Measurements from ENCODE around the gene MMAB.
"Not testable (repeated sequence)": the region's sequence is repeated elsewhere in the genome, so short reads cannot be mapped to it uniquely, and the experiment has no call there.

Gene MMAB

DNA sequence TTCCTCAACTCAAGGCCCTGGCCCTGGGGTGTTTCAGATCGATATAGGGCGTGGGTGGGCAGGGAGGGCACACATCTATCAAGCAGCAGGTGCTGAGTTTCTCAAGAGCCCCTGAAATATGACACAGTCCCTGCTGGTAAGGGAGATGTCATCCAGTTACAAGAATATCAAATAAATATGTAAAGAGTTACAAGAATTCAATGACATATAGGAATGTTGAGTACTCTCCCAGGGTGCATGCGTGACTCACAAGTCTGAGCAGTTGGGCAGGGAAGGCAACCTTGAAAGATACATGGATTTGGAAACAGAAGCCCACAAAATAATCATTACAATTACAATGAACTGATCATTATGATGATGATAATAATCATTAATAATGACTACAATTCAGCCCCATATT is 35.5 kb upstream of the MMAB start:
- Histone ChIP-seq H3K9me3 (ENCODE audit: insufficient read depth, low read length) (no peaks in the 10 kb centered on the region), H3K4me1 (ENCODE audit: insufficient read depth, insufficient read length) (peaks cover 19% of the 10 kb centered on the region), H3K36me3 (ENCODE audit: insufficient read depth, insufficient read length, low read length) (no peaks in the 10 kb centered on the region), H3K4me3 (ENCODE audit: insufficient read length, low read depth) (no peak overlapping the region), H3K9ac (ENCODE audit: insufficient read length, low read depth) (no peak overlapping the region), H3K27me3 (ENCODE audit: insufficient read depth, insufficient read length) (no peaks in the 10 kb centered on the region)
- no peak for DNase-seq (ENCODE audit: low read depth, low spot score)
- TF ChIP-seq ZNF274 (IDR thresholded peaks at IDR 0.05; ENCODE audit: low read depth, low read length) (no peak), SUZ12 (IDR thresholded peaks at IDR 0.05; ENCODE audit: extremely low read depth, insufficient read depth, insufficient read length) (no peak), YY1 (IDR thresholded peaks at IDR 0.05; ENCODE audit: insufficient read depth, insufficient read length) (no peak)

DNA sequence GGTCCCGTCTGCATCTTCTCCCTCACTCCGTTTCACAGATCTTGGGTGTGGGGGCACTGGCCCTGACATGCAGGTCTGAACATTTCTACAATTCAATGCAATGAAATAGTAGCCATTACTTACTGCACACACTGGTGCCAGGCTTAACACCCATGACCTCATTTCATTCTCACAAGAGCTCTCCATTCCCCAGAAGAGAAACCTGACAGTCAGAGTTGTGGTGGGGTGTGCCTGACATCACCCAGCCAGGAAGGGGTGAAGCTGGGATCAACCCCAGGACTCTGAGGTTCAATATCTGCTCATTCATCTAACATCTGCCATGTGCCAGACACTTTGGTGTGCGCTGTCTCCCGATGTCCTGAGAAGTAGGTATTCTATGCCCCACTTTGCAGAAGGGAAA is 35.0 kb upstream of the MMAB start:
- H3K9ac ChIP-seq (ENCODE audit: insufficient read length, low read depth) = no peak overlapping the region
- TF ChIP-seq ZNF274 (IDR thresholded peaks at IDR 0.05; ENCODE audit: low read depth, low read length) (no peak), SUZ12 (IDR thresholded peaks at IDR 0.05; ENCODE audit: extremely low read depth, insufficient read depth, insufficient read length) (no peak), YY1 (IDR thresholded peaks at IDR 0.05; ENCODE audit: insufficient read depth, insufficient read length) (no peak)
- no peak for DNase-seq (ENCODE audit: low read depth, low spot score)
- peaks cover 19% of the 10 kb centered on the region for H3K4me1 ChIP-seq (ENCODE audit: insufficient read depth, insufficient read length)
- no peaks in the 10 kb centered on the region for H3K9me3 ChIP-seq (ENCODE audit: insufficient read depth, low read length)
- H3K4me3 ChIP-seq (ENCODE audit: insufficient read length, low read depth) = no peak overlapping the region
- no peaks in the 10 kb centered on the region for H3K27me3 ChIP-seq (ENCODE audit: insufficient read depth, insufficient read length)
- no peaks in the 10 kb centered on the region for H3K36me3 ChIP-seq (ENCODE audit: insufficient read depth, insufficient read length, low read length)

DNA sequence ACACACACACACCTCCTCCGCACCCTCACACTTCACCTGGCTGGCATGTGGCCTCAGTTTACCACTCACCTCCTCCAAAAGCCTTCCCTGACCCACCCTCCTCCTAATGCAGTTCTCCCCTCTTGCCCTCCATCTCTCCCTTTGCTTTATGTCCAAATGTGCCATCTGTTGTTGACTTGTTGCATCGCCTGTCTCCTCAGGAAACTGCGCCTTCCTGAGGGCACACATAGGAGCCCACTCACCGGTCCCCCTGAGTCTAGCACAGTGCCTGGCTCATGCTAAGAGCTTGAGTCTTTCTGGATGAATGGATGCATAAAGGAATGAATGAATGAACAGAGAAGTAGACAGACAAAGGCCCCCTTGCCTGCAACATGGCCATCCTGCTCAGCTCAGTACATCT is 34.3 kb upstream of the MMAB start:
- H3K9ac ChIP-seq (ENCODE audit: insufficient read length, low read depth) = no peak overlapping the region

GRCh38 chr12:109606320-109607028 is 33.2 kb upstream of the MMAB start:
- H3K9me3 ChIP-seq (ENCODE audit: insufficient read depth, low read length) = no peaks in the 10 kb centered on the region
- H3K4me1 ChIP-seq (ENCODE audit: insufficient read depth, insufficient read length) = peaks cover 15% of the 10 kb centered on the region
- TF ChIP-seq YY1 (IDR thresholded peaks at IDR 0.05; ENCODE audit: insufficient read depth, insufficient read length) (no peak), SUZ12 (IDR thresholded peaks at IDR 0.05; ENCODE audit: extremely low read depth, insufficient read depth, insufficient read length) (no peak), ZNF274 (IDR thresholded peaks at IDR 0.05; ENCODE audit: low read depth, low read length) (no peak)
- no peaks in the 10 kb centered on the region for H3K36me3 ChIP-seq (ENCODE audit: insufficient read depth, insufficient read length, low read length)
- no peaks in the 10 kb centered on the region for H3K27me3 ChIP-seq (ENCODE audit: insufficient read depth, insufficient read length)
- H3K4me3 ChIP-seq (ENCODE audit: insufficient read length, low read depth) = no peak overlapping the region
- no peak overlapping the region for H3K9ac ChIP-seq (ENCODE audit: insufficient read length, low read depth)
- no peak for DNase-seq (ENCODE audit: low read depth, low spot score)

More for the DNA sequence above, 34.3 kb upstream of the MMAB start:
- Histone ChIP-seq H3K9me3 (ENCODE audit: insufficient read depth, low read length) (no peaks in the 10 kb centered on the region), H3K4me3 (ENCODE audit: insufficient read length, low read depth) (no peak overlapping the region), H3K36me3 (ENCODE audit: insufficient read depth, insufficient read length, low read length) (no peaks in the 10 kb centered on the region), H3K27me3 (ENCODE audit: insufficient read depth, insufficient read length) (no peaks in the 10 kb centered on the region), H3K4me1 (ENCODE audit: insufficient read depth, insufficient read length) (peaks cover 16% of the 10 kb centered on the region)
- no peak for DNase-seq (ENCODE audit: low read depth, low spot score)
- TF ChIP-seq YY1 (IDR thresholded peaks at IDR 0.05; ENCODE audit: insufficient read depth, insufficient read length) (no peak), ZNF274 (IDR thresholded peaks at IDR 0.05; ENCODE audit: low read depth, low read length) (no peak), SUZ12 (IDR thresholded peaks at IDR 0.05; ENCODE audit: extremely low read depth, insufficient read depth, insufficient read length) (no peak)

- Histone ChIP-seq H3K27me3 (ENCODE audit: insufficient read depth, insufficient read length) (no peaks in the 10 kb centered on the region), H3K9ac (ENCODE audit: insufficient read length, low read depth) (no peak overlapping the region), H3K36me3 (ENCODE audit: insufficient read depth, insufficient read length, low read length) (no peaks in the 10 kb centered on the region), H3K4me1 (ENCODE audit: insufficient read depth, insufficient read length) (peaks cover 12% of the 10 kb centered on the region), H3K9me3 (ENCODE audit: insufficient read depth, low read length) (no peaks in the 10 kb centered on the region), H3K4me3 (ENCODE audit: insufficient read length, low read depth) (no peak overlapping the region)
- TF ChIP-seq YY1 (IDR thresholded peaks at IDR 0.05; ENCODE audit: insufficient read depth, insufficient read length) (no peak), ZNF274 (IDR thresholded peaks at IDR 0.05; ENCODE audit: low read depth, low read length) (no peak), SUZ12 (IDR thresholded peaks at IDR 0.05; ENCODE audit: extremely low read depth, insufficient read depth, insufficient read length) (no peak)
- DNase-seq (ENCODE audit: low read depth, low spot score) = no peak
Observed at GRCh38 chr12:109605599-109606228, 32.4 kb upstream of the MMAB start.

DNA sequence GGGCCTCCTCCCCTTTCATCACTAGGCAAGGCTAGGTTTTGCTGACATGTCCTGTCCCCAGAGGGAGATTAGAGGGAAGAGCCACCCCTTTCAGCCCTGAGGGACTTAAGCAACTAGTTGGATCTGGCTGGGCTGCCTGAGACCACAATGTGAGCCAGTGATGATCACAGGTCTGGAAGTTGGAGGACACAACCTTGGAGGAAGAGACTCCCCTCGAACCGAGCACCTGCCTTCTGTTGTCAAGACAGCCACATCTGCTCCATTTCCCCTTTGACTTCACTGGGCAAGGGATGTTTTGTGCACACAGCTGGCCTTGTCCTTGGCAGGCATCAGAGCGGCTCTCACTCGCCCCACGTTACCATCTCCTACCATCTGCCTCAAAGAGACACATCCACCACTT is 31.7 kb upstream of the MMAB start:
- TF ChIP-seq SUZ12 (IDR thresholded peaks at IDR 0.05; ENCODE audit: extremely low read depth, insufficient read depth, insufficient read length) = no peak
- no peak for TF ChIP-seq ZNF274 (IDR thresholded peaks at IDR 0.05; ENCODE audit: low read depth, low read length)
- TF ChIP-seq YY1 (IDR thresholded peaks at IDR 0.05; ENCODE audit: insufficient read depth, insufficient read length) = no peak
- Histone ChIP-seq H3K4me3 (ENCODE audit: insufficient read length, low read depth) (no peak overlapping the region), H3K36me3 (ENCODE audit: insufficient read depth, insufficient read length, low read length) (no peaks in the 10 kb centered on the region), H3K9me3 (ENCODE audit: insufficient read depth, low read length) (no peaks in the 10 kb centered on the region), H3K4me1 (ENCODE audit: insufficient read depth, insufficient read length) (peaks cover 12% of the 10 kb centered on the region), H3K9ac (ENCODE audit: insufficient read length, low read depth) (no peak overlapping the region), H3K27me3 (ENCODE audit: insufficient read depth, insufficient read length) (no peaks in the 10 kb centered on the region)
- no peak for DNase-seq (ENCODE audit: low read depth, low spot score)

GRCh38 chr12:109604132-109604585 is 30.9 kb upstream of the MMAB start:
- H3K4me1 ChIP-seq (ENCODE audit: insufficient read depth, insufficient read length) = peaks cover 14% of the 10 kb centered on the region
- no peaks in the 10 kb centered on the region for H3K36me3 ChIP-seq (ENCODE audit: insufficient read depth, insufficient read length, low read length)
- H3K4me3 ChIP-seq (ENCODE audit: insufficient read length, low read depth) = no peak overlapping the region
- H3K9ac ChIP-seq (ENCODE audit: insufficient read length, low read depth) = no peak overlapping the region
- no peaks in the 10 kb centered on the region for H3K27me3 ChIP-seq (ENCODE audit: insufficient read depth, insufficient read length)
- DNase-seq (ENCODE audit: low read depth, low spot score) = no peak
- TF ChIP-seq YY1 (IDR thresholded peaks at IDR 0.05; ENCODE audit: insufficient read depth, insufficient read length) (no peak), SUZ12 (IDR thresholded peaks at IDR 0.05; ENCODE audit: extremely low read depth, insufficient read depth, insufficient read length) (no peak), ZNF274 (IDR thresholded peaks at IDR 0.05; ENCODE audit: low read depth, low read length) (no peak)
- no peaks in the 10 kb centered on the region for H3K9me3 ChIP-seq (ENCODE audit: insufficient read depth, low read length)

GRCh38 chr12:109602132-109602531 is 28.8 kb upstream of the MMAB start:
- not testable (repeated sequence) for H3K36me3 ChIP-seq (ENCODE audit: insufficient read depth, insufficient read length, low read length); H3K4me3 ChIP-seq (ENCODE audit: insufficient read length, low read depth); H3K9me3 ChIP-seq (ENCODE audit: insufficient read depth, low read length); DNase-seq (ENCODE audit: low read depth, low spot score); H3K27me3 ChIP-seq (ENCODE audit: insufficient read depth, insufficient read length); H3K9ac ChIP-seq (ENCODE audit: insufficient read length, low read depth)
- H3K4me1 ChIP-seq (ENCODE audit: insufficient read depth, insufficient read length) = peaks cover 21% of the 10 kb centered on the region
